HTR-8/SVneo (cell line): Measurements from ENCODE around the gene RPS6KA6.
A peak's percentile ranks its signal among the peaks of the same experiment; 100 is the strongest.

ENCODE experiments used
- DNase-seq: peaks from one replicate; pipeline ENCODE4 v3.0.0; 2011; ENCODE audit warnings: low spot score, mixed read lengths; ENCODE audit not compliant: insufficient read length
- FAIRE-seq: peaks from 2 replicates; lab custom pipeline; 2011; peaks lifted over from hg19 to GRCh38; lab: Jason Lieb, UNC

The RPS6KA6 gene

DNA sequence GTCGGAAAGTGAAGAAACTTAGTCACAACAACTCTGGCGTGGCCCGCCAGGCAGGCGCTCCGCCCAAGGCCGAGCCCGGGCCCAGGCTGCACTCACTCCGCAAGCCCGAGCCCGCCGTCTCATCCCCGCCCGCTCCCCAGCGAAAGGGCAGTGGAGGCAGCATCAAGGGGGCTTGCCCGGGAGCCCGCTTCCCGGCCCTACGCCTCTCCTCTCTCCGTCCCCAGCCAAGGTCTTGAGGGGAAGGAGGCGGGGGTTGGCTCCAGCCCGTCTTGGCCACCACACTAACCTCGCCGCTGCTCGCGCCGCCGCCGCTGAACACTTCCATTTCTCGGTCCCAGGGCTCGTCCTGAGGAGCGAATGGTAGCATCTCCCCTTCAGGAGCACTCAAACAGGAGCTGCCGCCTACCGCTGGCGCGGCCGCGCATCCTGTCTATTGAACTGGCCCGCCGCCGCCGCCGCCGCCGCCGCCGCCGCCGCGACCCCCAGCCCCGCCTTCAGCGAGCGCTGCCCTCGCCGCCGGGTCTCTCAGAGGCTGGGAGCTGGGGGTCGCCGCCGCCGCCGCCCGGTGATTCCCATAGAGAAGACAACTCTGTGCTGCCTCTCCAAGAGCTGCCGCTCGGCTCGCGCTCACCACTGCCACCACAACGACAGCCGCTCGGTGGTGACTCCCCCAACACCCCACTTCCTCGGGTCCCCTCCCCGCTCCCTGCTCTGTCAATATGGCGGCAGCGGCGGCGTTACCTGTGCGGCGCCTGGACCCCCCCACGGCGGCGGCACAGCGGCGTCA, at the start of gene RPS6KA6:
RPS6KA6 (minus strand) TSS at position 667 of the 787 bp plus-strand sequence; CDS start at position 367, 300 bp downstream.
- no peak for DNase-seq
- FAIRE-seq, result no peak

GRCh38 chrX:84224741-84225140, 36.7 kb upstream of the RPS6KA6 start:
- no peak for FAIRE-seq
- DNase-seq, result no peak

DNA sequence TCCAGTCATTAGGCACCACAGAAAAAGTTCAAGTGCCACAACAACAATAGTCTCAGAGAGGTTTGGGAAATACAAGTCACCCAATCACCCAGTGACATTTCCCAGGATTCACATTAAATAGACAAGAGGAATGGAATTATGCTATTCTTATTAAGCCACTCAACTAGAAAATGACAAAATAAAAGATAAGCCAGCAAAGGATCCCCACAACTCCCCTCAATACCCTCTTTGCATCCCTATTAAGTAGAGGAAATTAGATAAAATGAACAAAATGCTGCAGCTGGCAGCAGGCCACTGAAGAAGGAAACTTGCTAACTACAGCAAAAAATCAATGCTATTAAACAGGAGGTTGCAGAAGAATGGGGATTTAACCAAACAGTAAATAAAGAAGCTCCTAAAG, 35.3 kb upstream of the RPS6KA6 start:
- FAIRE-seq (no peak), DNase-seq (no peak)

GRCh38 chrX:84221181-84221580, 33.2 kb upstream of the RPS6KA6 start:
- FAIRE-seq, result no peak
- no peak for DNase-seq

DNA sequence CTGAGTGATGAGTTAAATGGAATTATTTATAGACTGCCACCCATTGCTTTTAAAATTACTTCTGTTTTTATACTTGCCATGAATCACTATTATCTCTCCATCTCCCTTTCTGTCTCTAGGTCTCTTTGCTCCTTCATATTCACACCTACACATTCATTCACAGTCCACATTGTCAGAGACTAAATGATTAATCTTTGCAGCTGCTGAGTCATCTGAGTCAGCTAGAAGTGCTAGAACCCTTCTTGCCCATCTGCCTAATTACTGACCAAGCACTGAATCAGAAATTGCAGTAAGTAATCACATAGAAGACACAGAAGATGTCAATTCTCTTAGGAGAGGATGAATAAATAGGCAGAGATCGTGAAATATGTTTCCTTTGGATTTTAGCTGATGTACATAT, 31.6 kb upstream of the RPS6KA6 start:
- FAIRE-seq (no peak), DNase-seq (no peak)

GRCh38 chrX:84218726-84219125, 30.7 kb upstream of the RPS6KA6 start:
- no peak for DNase-seq

GRCh38 chrX:84216881-84217280, 28.9 kb upstream of the RPS6KA6 start:
- DNase-seq (no peak), FAIRE-seq (no peak)

More at GRCh38 chrX:84218726-84219125, 30.7 kb upstream of the RPS6KA6 start:
- no peak for FAIRE-seq

DNA sequence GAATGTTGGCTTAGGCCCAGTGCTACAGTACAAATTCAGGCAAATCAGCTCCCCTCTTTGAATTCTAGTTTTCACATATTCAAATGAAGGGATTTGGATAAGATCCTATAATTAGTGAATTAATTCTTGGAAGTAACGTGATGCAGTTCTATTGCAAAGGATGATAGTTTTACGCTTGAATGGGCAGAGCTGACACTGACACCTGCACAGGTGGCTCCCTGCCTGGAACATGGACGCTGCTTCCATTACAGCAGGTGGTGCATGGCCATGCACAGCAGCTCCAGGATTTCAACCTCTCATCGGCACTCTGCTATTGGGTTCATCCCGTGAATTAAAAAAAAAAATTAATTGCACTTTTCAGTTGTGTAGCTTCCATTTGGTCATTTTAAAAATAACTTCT, 28.4 kb upstream of the RPS6KA6 start:
- DNase-seq (no peak), FAIRE-seq (no peak)

GRCh38 chrX:84205276-84205675, 17.3 kb upstream of the RPS6KA6 start:
- FAIRE-seq (no peak), DNase-seq (no peak)

DNA sequence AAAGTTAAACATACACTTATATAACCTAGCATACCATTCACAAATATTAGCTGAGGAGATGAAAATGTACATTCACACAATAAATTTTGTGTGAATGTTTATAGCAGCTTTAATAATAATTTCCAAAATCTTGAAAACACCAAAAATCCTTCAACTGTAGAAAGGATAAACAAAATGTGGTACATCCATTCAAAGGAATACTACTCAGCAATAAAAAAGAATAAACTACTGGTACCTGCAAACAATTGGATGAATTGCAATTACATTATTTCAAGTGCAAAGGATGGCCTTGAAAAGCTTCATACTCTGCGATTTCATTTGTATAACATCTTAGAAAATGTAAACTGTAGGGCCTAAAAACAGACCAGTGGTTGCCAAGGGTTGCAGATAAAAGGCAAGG, 11.7 kb upstream of the RPS6KA6 start:
- FAIRE-seq, result no peak
- DNase-seq, result no peak

DNA sequence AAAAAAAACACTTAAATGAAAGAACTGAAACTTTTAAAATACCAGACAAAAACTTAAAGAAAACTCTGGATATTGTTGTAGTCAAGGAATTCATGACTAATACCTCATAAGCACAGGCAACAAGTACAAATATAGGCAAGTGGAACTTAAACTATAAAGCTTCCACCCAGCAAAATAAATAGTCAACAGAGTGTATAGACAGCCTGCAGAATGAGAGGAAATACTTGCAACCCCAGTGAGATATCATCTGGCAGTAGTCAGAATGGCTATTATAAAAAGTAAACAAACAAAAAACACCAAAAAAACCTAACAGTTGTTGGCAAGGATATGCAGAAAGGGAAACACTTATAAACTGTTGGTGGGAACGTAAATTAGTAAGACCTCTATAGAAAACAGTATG, 9.6 kb upstream of the RPS6KA6 start:
- FAIRE-seq, result no peak
- DNase-seq, result no peak

DNA sequence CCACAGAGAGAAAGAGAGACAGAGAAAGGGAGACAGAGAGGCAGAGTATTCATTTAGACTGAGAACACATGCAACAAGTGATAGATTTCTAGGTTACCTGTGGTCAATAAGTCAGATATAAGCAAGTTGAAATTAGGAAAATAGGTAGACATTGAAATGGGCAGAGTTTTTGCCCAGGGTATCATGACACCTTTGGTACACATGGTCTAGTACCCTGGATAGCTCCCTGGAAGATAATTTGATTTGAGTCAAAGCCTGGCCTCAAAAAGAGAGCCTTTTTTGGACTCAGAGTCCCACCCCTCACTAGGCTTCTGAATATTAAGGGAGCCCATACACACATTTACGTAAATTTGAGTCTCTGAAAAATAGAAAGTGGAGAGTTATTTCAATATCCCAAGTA, 4.0 kb upstream of the RPS6KA6 start:
- DNase-seq, result no peak
- FAIRE-seq, result no peak

GRCh38 chrX:84189125-84189524, 1.1 kb upstream of the RPS6KA6 start:
- no peak for FAIRE-seq
- DNase-seq, result no peak

DNA sequence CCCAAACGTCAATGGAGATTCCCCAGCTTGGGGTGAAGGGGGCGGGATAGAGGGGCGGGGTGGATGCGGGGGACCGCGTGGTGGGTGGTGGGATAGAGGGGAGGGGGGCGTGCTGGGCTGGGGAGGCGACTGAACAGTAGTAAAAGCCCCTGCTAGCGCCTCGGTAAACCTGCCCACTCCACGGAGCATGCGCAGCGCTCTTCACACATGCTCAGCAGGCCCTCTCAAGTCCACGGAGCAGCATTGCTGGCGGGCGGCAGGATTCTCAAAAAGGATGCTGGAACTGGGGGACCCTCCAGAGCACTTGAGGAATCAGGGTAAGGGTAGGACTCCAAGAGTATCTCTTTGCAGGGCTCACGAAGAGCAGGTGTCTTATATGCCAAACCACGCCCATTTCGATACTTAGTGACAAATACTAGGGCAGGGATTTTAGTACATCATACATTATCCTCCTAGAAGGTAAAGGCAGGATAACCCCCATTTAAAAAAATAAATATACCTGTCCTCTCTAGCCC, 378 bp upstream of the RPS6KA6 start:
- peak; percentile 34 for DNase-seq
- no peak for FAIRE-seq

DNA sequence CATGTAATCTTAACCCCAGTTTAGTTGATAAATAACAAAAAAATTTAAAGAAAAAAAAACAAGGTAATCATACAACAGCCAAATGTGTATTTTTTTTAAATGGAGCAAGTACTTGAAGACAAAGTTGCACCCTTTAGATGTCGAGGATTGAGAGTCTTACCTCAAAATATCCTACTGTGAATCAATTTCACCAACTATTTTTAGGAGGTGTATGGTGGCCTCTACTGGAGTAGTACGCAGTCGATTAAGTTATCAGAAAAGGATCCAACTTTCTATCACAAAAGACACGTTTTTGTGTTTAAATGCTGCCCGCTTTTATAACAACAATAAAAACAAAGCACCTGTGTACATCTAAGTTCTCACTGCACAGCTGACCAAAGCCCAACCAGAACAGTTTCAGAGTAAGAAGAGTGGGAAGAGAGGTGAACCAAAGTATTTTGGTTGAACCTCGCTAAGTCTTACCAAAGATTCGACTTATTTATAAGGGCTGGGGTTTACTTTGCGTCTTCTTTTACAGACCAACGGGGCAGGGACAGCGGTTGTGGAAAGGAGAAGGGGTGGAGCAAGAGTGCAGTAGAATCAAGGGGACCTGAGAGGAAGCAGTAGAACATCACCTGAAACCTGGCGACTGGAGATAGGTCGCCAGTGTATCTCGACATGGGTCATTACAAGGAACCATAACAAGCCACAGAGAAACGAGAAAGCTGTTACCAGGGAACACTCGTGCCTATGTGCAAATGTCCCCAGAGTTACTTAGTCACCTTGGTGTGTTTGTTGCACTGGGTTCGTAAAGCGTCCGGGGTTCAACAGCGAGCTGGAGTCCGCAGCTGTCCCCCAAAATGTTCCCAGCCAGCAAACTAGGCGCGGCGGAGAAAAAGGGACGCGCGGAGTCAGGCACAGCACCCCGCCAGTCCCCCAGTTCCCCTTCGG, 1.1 kb downstream of the RPS6KA6 start:
- FAIRE-seq, result no peak
- no peak for DNase-seq

DNA sequence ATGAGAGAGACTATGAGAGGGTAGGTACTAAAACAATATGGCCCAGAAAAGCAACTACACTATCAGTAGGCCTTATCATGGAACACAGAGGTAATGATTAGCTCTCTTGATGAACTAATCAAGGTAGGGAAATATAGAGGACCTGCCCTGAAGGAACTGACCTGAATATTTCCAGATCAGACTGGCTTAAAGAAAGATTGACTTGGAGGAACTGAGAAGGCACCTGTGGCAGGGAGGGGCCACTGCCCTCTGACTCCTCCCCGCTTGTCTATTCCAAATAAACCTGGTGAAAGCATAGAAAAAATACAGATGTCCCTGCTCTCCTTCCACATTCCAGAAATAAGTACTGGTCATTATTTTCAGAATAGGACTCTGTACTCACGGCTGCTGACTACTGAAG, 5.5 kb downstream of the RPS6KA6 start:
- DNase-seq, result no peak
- no peak for FAIRE-seq

DNA sequence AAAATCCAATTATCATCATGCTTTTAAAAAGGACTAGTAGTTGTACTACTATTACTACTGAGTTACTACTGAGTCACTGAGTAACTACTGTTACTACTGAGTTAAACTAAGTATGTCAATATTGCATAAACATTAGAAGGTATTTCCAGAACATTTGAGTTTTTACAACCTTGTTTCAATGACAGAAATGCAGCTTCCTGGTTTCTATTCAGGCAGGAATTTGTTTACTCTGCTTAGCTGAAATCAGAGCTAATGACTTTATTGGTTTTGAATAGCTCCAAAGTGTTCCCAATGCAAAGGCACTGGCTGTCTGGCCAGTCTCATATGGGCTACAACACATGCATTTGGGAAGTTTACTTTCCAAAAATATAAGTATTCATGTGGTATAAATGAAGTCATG, 12.0 kb downstream of the RPS6KA6 start:
- no peak for FAIRE-seq
- DNase-seq, result no peak

DNA sequence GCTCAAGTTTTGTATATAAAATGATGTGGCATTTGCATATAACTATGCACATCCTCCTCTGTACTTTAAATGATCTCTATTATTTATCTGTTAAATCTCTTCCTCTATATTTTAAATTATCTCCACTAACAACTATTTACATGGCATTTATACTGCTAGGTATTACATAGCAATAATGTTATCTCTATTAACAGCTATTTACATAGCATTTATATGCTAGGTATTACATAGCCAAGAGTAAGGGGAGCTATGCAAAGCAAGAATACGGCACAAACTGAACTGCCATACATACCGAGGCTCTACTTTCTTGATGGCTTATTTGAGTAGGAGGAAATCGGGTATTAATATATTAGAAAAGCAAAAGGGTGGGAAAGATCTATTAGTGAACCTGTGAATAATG, 12.7 kb downstream of the RPS6KA6 start:
- DNase-seq (no peak), FAIRE-seq (no peak)

DNA sequence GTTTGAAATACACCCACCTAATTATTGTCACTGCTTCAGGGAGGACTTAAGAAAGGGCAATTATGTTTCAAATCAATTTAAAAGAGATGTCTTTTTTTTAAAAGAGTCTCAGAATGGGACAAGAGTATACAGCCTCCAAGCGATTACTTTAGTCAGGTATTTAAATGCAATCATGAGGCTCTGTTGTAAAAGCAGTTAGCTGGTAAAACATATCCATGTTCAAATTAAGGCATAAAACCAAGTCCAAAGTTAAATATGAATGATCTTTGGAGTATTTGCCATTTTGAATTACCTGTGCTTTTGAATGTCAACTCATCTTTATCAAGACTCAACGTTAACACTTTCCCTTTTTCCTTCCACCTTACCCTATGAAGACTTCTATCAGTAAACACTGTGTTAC, 13.7 kb downstream of the RPS6KA6 start:
- no peak for FAIRE-seq

DNA sequence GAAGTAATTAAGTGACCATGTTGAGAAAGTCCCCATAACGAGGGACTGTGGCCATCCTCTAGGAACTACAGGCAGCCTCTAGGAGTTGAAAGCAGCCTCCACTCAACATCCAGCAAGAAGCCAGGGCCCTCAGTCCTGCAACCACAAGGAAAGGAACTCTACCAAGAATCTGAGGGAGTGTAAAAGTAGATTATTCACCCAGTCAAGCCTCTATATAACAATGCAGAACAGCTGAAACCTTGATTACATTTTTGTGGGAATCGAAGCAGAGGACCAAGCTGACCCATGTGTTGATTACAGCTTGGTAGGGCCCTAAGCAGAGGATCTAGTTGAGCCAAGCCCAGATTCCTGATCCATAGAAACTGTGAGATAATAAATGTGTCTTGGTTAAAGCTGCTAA, 17.1 kb downstream of the RPS6KA6 start:
- DNase-seq, result no peak

More for the DNA sequence above, 13.7 kb downstream of the RPS6KA6 start:
- no peak for DNase-seq

DNA sequence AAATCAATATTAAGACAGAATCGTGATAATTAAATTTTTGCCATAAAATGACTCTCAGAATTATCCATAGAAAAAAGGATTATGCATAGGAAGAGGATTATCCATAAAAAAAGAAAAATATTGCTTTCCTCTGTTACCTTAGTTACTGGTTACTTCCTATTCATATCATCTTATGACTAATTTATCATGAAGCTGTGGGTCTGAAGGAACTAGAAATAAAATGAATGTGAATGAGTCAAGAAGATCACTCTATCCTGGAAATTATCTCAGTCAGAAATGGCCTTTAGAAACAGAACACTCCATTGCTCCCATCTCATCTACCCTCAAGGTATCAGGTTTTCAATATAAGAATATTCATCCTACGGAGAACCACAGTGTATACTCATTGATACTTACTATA, 19.4 kb downstream of the RPS6KA6 start:
- no peak for DNase-seq
- FAIRE-seq, result no peak

More for the DNA sequence above, 17.1 kb downstream of the RPS6KA6 start:
- no peak for FAIRE-seq
